ENCODE measurements around the gene CELA2B.

DNA sequence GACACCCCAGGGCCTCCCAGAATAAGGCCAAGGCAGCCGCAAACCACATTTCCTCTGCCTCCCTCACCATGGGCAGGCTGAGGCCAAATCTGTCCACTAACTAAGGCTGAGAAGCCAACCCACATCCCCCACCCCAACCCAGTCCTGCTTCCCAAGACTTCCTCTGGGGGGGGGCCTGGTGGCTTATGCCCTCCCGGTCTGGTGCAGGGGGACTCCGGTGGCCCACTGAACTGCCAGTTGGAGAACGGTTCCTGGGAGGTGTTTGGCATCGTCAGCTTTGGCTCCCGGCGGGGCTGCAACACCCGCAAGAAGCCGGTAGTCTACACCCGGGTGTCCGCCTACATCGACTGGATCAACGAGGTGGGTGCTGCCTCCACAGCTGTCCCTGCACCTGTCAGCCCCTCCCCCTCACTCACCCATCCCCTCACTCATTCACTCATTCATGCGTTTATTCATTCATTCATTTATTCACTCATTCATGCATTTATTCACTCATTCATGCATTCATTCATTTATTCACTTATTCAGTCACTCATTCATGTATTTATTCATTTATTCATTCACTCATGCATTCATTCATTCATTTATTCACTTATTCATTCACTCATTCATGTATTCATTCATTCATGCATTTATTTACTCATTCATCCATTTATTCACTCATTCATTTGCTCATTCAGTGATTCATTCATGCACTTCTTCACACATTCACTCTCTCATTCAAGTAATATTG, 30.3 kb upstream of the CELA2B start:
- TF ChIP-seq ZNF274 (IDR thresholded peaks at IDR 0.05; ENCODE audit: low read depth, low read length) (no peak), YY1 (IDR thresholded peaks at IDR 0.05; ENCODE audit: insufficient read depth, insufficient read length) (no peak)

Data from NT2/D1 (cell line).